Stimulated activated naive CD4-positive, alpha-beta T cell treated with Interleukin-2 at 50 U/mL for 16 hours (primary cell): Measurements from ENCODE around the gene STARD13.

Experiments
- DNase-seq: peaks from one replicate; lab custom pipeline; 2025; lab: John Stamatoyannopoulos, UW

Gene STARD13

DNA sequence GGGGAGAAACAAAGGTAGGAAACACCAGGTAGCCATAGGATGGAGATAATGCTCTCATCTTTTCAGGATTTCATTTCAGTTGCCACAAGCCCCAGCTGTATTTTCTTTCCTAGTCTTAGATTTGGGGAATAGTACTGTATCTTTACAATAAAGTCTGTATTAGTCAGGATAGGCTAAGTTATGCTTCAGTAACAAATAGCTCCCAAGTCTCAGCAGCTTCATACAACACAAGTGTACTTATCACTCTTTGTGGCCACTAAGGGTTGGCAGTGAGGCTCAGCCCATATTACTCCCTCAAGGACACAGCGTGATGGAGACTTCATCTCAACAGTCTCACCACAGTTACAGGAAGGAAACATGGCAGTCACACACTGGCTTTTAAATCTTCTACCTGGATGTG lies 61.4 kb downstream of the STARD13 start:
- DNase-seq, result no peak

DNA sequence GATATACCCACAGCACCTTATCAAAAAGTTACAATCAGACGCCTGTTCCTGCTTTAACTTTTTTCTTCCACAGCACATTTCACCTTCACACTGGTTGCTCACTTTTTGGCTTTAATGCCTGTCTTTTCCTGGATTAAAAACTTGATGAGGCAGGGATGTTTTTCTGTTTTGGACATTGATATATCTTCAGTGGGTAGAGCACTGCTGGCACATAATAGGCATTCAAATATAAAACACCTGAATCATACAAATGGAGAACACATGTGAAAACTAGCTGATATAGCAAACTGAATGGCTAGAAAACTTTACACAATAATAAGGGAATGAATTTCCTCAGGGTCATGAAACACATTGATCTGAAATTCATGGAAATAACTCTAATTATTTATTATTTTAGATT lies 65.6 kb downstream of the STARD13 start:
- DNase-seq, result no peak

GRCh38 chr13:33218426-33218825 lies 67.1 kb downstream of the STARD13 start:
- no peak for DNase-seq

DNA sequence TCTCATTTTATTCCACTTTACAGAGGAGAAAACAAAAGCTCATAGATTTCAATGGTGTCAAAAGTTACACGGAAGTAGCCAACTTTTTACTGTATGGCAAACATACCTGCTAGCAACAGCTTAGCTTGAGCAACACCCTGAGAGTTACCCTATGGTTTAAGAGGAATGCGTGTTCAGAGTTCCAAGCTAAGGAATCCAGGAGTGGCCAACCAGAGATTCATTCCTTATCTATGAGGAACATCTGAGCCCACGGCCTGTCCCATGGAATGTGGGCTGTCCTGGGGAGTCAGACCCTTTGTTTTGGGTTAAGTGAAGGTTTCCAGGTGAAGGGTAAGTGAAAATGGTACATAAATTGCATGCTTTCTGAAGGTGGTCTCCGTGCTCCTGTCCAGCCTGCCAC lies 67.5 kb downstream of the STARD13 start:
- DNase-seq, result no peak

- no peak for DNase-seq
Measured at GRCh38 chr13:33217256-33217655, 68.3 kb downstream of the STARD13 start.

DNA sequence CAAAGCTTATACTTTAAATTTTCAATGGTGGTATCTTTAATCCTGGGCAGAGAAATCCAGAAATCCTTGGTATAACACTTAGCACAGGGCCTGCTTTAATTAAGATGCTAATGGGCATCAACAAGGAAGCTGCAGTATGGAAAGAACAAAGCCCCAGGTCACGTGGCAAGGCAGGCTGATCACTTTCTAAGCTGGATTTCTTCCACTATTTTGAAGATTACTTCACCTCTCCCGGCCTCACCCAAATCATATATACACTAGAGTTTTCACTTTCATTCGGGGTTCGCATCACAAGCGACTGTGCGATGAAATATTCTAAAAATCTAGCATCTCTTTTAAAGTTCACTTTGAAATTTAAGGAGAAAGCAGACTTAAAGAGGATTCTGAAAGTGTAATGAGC lies 71.8 kb downstream of the STARD13 start:
- no peak for DNase-seq

DNA sequence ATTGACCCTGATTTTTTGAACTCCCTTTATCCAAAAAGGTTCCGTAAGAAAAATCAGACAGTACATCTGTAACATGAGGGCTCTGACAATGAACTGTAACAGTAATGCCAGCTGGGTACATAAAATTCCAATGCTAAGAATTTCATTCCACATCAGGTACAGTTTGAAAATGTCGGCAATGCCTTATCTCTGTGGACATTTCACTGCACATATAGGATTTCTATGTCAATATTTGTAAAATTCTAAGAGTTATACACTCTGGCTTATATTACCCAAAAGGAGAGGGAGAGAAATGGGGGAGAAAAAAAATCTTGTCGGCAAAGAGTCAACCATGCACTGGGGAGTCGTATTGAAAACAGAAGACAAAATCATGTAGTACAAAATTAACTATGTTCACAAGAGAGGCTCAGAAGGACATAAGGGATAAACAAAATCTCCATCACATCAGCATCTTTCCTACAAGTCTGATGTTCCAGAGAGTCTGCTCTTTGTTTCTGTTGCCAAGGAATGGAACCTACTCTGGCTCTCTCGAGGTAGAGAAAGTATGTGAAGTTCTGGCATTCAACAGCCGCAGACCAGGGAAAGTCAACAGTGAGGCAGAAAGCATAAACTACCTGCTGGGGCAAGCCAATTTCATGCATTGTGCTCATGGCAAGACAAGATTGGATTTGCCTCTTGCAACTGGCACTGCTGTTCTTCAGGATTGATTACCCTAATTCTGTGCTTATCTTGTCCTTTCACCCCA lies 72.4 kb downstream of the STARD13 start:
- DNase-seq, result no peak

DNA sequence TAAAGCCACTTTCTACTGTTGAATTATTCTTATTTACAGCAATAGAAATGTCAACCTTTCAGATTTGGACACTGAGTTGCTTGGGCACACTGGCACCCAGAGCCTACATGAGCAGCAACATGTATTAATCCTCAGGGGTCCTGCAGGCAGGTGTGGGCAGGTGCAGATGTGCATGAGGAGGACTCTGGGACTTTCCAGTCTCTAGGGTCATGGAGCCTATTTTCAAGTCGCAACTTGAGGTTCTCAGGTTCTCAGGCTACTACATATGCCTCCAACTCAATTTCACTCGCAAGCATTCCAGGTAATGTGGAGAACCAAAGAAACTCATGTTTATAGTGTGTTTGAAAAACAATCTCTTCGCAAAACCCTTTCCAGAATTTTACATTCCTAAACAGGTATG lies 73.2 kb downstream of the STARD13 start:
- DNase-seq, result no peak

DNA sequence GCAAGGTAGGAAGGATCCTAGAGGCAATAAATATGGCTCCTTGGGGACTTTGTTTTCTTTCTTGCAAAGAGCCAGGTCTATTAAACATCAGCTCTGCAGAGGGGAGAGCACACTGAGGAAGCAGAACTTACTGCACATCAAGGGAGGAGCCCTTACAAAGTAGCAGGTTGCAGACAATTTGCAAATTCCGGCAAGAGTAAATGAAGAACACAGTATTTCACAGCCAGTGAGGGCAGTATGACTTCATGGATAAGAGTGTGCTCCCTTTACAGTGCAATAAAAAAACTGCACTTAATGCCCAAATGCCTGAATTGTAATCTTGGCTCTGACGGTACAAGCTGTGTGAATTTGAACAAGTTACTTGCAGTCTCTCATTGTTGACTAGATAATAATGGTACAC lies 75.5 kb downstream of the STARD13 start:
- no peak for DNase-seq

DNA sequence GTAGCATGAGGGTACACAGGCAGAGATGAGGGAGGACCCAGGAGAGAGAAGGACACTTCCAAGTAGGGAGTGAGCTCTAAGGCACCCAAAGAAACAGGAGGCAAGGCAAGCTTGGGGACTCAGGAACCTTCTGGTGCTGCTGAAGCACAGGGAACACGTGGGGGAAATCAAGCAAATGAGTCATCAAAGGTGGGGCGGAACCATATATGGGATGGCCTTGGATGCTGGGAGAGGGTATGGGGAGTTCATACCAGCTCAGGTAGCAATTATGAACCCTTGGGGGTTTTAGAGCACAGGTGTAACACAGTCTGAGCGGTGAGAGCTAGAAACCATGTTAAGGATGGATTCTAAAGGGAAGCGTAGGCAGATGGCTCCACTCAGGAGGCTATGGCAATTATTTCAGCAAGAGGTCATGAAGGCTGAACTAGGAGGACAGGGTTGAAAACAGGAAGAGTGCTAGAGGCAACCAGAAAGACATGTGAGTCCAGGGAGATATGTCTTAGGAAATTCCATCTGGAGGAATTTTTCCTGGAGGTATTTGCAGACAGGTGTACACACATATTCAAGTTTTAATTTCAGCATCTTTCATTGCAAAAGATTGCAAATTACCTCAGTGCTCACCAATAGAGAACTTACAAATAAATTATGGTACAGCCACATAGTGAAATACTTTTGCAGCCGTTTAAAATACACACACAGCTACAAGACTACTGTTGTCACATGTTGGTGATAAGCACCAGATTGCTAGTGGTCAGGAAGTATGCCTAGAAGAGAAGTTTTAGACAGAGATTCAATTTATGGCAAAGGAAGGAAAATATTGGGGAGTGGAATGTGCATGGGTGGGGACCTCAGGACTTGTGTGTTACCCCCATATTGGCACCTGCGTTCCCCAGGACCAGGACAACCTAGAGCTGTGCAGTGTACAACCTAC lies 77.0 kb downstream of the STARD13 start:
- no peak for DNase-seq

DNA sequence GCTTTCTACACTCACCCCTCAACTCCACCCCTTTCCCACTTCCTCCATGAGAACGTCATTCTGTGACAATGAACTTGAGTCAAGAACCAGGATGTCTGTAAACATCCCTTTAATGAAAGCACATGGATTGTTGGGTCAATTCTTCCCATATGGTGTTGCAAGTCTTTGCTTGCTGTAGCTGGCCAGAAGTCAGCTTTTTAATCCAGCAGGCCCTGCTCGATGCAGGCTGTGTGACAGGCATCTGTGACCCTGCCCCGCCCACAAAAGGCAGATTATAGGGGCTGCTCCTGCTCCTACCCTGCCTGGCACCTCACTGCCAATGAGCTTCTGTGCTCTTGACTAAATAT lies 78.0 kb downstream of the STARD13 start:
- DNase-seq, result no peak

DNA sequence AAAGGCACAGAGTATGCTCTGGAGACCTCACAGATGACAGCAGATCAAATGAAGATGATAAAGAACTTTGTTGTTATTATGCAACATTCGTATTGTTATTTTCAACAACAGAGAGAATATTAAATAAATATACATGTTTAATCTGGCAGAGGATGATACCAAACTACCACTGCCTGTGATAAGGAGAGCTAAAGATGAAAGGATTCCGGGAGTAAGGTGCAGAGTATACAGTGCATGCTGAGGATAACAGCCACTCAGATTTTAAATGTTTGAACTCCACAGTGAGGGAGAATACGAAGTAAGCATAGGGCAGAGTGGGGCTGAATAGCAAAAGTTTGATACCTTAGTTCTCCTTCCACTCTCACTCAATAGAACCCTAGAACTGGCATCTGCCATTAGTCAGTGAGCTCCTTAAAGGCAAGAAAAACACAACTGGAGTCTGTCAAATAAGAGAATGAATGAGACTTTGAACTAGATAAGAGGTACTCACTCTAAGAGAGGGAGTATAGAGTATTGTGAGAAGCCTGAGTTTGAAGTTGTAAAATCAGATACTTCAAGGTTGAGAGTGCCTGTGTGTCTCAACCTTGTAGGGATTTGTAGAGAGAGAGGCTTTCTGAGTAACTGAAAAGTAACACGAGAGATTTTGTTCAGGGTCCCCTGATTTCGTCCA lies 78.5 kb downstream of the STARD13 start:
- no peak for DNase-seq

DNA sequence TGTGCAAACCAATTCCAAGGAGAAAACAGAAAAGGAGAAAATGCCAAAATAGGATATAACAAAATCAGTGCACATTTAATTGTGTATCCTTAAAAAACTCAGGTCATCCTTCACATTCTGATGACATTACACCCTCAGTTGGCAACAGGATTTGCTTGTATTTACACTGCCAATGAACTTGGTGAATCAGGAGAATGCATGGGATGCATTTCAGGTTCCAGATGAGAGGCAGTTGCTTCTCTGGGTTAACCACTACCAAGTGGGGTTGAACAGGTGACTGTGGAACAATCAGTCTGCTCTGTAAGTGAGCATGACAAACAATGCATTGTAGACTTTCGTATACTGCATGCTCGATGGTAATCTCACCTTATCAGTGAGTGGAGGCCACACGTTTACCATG lies 79.1 kb downstream of the STARD13 start:
- DNase-seq, result no peak

DNA sequence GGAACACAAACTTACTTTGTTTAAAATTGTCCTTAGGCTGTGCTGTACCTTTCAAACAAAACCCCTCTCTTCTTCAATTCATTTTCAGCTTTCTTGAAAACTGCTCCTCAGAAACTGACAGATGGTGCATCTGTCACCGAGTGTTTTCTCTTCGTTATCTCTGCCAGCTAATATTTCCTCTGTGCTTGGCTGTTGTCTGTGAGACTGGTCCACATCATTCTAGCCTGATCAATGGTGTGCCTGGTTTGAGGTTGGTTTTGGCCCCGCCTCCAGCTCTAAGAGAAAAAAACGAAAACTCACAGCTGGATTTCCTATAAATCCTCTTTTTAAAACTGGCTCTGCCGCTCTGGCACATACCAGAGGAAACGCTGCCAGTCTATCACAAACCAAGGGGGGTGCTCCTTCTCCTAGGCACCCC lies 79.7 kb downstream of the STARD13 start:
- DNase-seq, result no peak

- DNase-seq, result no peak
Measured at GRCh38 chr13:33205224-33205623, 80.3 kb downstream of the STARD13 start.

- DNase-seq, result no peak
Measured at GRCh38 chr13:33204130-33204927, 81.2 kb downstream of the STARD13 start.

DNA sequence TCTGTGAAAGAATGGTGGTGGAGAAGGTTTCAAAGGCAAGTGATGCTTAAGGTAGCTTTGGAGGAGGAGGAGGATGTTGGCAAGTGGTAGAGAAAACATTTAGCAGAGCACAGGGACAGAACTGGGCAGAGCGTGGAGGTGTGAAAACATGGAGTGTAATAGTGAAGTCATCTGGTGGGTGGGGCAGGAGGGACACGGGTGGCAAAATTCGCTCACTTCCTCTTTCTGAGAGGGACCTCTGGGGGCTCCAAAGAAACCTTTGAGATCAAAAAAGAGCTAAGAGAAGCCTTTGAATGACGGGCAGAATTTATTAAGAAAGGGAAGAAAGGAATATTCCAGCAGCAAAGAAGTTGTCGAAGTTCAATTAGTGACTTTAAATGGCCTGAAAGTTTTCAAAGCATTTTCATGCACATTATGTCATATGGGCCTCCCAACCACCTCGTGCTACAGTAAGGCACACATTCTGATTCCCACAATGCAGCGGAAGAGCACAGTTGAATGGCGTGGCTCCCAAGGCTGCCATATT lies 82.8 kb downstream of the STARD13 start:
- no peak for DNase-seq

- no peak for DNase-seq
Measured at GRCh38 chr13:33201659-33202058, 83.9 kb downstream of the STARD13 start.

DNA sequence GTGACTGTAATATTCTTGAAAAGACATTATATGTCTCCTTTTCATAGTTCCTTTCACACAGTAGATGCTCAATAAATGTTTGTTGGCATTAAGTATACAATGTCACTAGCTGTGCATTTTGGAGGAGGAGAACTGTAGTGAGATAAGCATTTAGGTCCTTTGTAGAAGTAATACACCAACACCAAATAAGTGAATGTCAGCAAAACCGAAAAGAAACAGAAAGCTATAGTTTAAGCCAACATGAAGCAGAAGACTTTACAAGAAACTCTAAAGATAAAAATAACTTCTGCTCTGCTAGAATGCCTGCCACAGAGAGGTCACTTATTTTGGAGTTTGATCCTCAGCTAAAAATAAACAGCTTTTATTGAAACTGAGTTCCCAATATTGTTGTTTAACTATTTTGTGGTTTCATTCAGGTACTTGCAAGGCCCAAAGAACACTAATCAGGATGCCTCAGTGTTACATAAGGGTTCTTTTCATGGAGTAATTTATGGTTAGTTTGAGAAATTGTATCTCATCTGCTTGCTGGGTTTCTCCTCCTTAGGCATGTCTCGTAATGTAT lies 86.2 kb downstream of the STARD13 start:
- DNase-seq, result no peak

GRCh38 chr13:33197541-33197971 lies 88.0 kb downstream of the STARD13 start:
- DNase-seq, result no peak

- no peak for DNase-seq
Measured at GRCh38 chr13:33196767-33197166, 88.8 kb downstream of the STARD13 start.
